SK-N-SH (cell line): ENCODE data around the gene CKAP2.
"Not testable (repeated sequence)": the region's sequence is repeated elsewhere in the genome, so short reads cannot be mapped to it uniquely, and the experiment has no call there.

Source experiments
- MEF2A ChIP-seq: IDR thresholded peaks from 2 replicates; pipeline ENCODE4 v1.4.0; 2012; ENCODE audit warnings: low read depth, borderline replicate concordance
- NRF1 ChIP-seq: IDR thresholded peaks from 2 replicates; pipeline ENCODE4 v1.6.1; 2012; ENCODE audit warnings: low read depth, mild to moderate bottlenecking, low read length
- RCOR1 ChIP-seq: fragments of 150-350 bp; IDR thresholded peaks from 2 replicates; pipeline ENCODE4 v1.6.1; 2017; ENCODE audit warnings: antibody characterized with exemption, low read length
- SMC3 ChIP-seq: IDR thresholded peaks from 2 replicates; pipeline ENCODE4 v1.6.1; 2012; ENCODE audit warnings: low read depth, low read length, improper control_type of control experiment
- TAF1 ChIP-seq: IDR thresholded peaks from 2 replicates; pipeline ENCODE4 v1.6.1; 2012; ENCODE audit warnings: low read depth, mild to moderate bottlenecking, low read length, moderate library complexity, borderline replicate concordance
- YY1 ChIP-seq: IDR thresholded peaks from 2 replicates; pipeline ENCODE4 v1.4.0; 2012; ENCODE audit warnings: low read depth, mild to moderate bottlenecking
- TF ChIP-seq, protein P1 (sequence below): fragments of 200-600 bp; sonication (generic); IDR thresholded peaks from 2 replicates; pipeline ENCODE4 v1.6.1; 2017; ENCODE audit warnings: antibody characterized with exemption, mild to moderate bottlenecking, moderate library complexity
- TF ChIP-seq, protein P2 (sequence below): fragments of 150-350 bp; IDR thresholded peaks from 2 replicates; pipeline ENCODE4 v1.6.1; 2016; ENCODE audit warnings: mild to moderate bottlenecking, low read depth, low read length

GRCh38 chr13:52487078-52487477 lies 31.8 kb downstream of the CKAP2 start:
- not testable (repeated sequence) for TF ChIP-seq MEF2A, TAF1, SMC3, YY1, NRF1, RCOR1
- TF ChIP-seq, protein P1, sequence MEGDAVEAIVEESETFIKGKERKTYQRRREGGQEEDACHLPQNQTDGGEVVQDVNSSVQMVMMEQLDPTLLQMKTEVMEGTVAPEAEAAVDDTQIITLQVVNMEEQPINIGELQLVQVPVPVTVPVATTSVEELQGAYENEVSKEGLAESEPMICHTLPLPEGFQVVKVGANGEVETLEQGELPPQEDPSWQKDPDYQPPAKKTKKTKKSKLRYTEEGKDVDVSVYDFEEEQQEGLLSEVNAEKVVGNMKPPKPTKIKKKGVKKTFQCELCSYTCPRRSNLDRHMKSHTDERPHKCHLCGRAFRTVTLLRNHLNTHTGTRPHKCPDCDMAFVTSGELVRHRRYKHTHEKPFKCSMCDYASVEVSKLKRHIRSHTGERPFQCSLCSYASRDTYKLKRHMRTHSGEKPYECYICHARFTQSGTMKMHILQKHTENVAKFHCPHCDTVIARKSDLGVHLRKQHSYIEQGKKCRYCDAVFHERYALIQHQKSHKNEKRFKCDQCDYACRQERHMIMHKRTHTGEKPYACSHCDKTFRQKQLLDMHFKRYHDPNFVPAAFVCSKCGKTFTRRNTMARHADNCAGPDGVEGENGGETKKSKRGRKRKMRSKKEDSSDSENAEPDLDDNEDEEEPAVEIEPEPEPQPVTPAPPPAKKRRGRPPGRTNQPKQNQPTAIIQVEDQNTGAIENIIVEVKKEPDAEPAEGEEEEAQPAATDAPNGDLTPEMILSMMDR = not testable (repeated sequence)
- TF ChIP-seq, protein P2, sequence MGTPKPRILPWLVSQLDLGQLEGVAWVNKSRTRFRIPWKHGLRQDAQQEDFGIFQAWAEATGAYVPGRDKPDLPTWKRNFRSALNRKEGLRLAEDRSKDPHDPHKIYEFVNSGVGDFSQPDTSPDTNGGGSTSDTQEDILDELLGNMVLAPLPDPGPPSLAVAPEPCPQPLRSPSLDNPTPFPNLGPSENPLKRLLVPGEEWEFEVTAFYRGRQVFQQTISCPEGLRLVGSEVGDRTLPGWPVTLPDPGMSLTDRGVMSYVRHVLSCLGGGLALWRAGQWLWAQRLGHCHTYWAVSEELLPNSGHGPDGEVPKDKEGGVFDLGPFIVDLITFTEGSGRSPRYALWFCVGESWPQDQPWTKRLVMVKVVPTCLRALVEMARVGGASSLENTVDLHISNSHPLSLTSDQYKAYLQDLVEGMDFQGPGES = not testable (repeated sequence)
